ENCODE data around the gene EIF3A. TPM values are rescaled to one million over a fixed set of nuclear protein-coding genes. Genes with fewer than 3 reads are reported as not detected.

EIF3A gene
- total and polyA plus RNA-seq, 9 of the 15 experiments (the other 6 are each of a cell fraction or from before 2014, with no cell fraction given) = 19.6 to 163 (median 102) TPM

- Histone ChIP-seq H3K4me2 (ENCODE audit: insufficient read depth, low read length) (no peak overlapping the region), H4K20me1 (replicated peaks; ENCODE audit: control insufficient read depth, insufficient read depth, low read length) (peaks cover 5% of the 10 kb centered on the region; the same call in 1 of the 2 replicates), H3K27ac (ENCODE audit: extremely low read depth, low read depth, low read length) (no peak overlapping the region), H3K79me2 (ENCODE audit: control insufficient read depth, insufficient read depth, low read length) (no peaks in the 10 kb centered on the region), H3K36me3 (ENCODE audit: control insufficient read depth, insufficient read depth, low read length) (no peaks in the 10 kb centered on the region), H3K9ac (ENCODE audit: insufficient read depth in 1 of 2, low read depth in 2 of 2, low read length in 2 of 2) (no peak overlapping the region), H3K9me3 (replicated peaks; ENCODE audit: control insufficient read depth, insufficient read depth, low read depth, low read length) (no peaks in the 10 kb centered on the region), H3K4me3 (no peak overlapping the region), H3K9me1 (ENCODE audit: control insufficient read depth, insufficient read depth, low read length) (no peaks in the 10 kb centered on the region), H3K27me3 (ENCODE audit: control insufficient read depth in 2 of 2, insufficient read depth in 2 of 2, low read length in 2 of 2) (peaks cover 20 to 52% of the 10 kb centered on the region in 2 experiments), H3K4me1 (replicated peaks in 1 of 2; ENCODE audit: control insufficient read depth in 2 of 2, insufficient read depth in 2 of 2, low read length in 2 of 2) (peaks cover 0 to 15% of the 10 kb centered on the region in 2 experiments; a peak in 2 of 5 replicates), H2AFZ (ENCODE audit: low read depth, low read length) (no peak overlapping the region)
- ChIA-PET POLR2A (interaction anchor here (1.1 kb wide), 1 partner anchor 47 kb away, joined by 3 read pairs; no protein-coding TSS in a partner anchor), CTCF (ENCODE audit: low intra/inter-chr PET ratio) (no interaction called here)
- FAIRE-seq (no peak), ATAC-seq (no peak), DNase-seq (ENCODE audit: extremely low read depth in 1 of 4, low spot score in 3 of 4) (no peak)
- WGBS (ENCODE audit: insufficient coverage, low coverage, missing lambda C conversion rate) = 2% methylated on average over 5 of the region's 6 CpGs
- in situ Hi-C loops (cut with MboI) (no loop called here), intact Hi-C loops (cut with micrococcal nuclease) (no loop called here)
- no TSS peak for BruUV-seq (replicated peaks)
- TF ChIP-seq ZNF766 (CRISPR knock-in tag; conservative IDR thresholded peaks at IDR 0.05) (no peak), EWSR1 (IDR thresholded peaks at IDR 0.05; ENCODE audit: borderline replicate concordance, low read depth, partially characterized antibody) (no peak), ADNP (tag; IDR thresholded peaks at IDR 0.05) (no peak), ZNF717 (CRISPR knock-in tag; IDR thresholded peaks at IDR 0.05) (no peak), ZNF263 (CRISPR knock-in tag; IDR thresholded peaks at IDR 0.05; ENCODE audit: borderline replicate concordance) (no peak), TARDBP (IDR thresholded peaks at IDR 0.05) (no peak), KHSRP (IDR thresholded peaks at IDR 0.05) (no peak), NCOA6 (IDR thresholded peaks at IDR 0.05) (no peak), PCBP1 (IDR thresholded peaks at IDR 0.05; ENCODE audit: low read depth, low read length, poor library complexity, severe bottlenecking) (no peak), POLR3G (IDR thresholded peaks at IDR 0.05; ENCODE audit: extremely low read depth, insufficient read length, insufficient replicate concordance) (no peak), MED1 (CRISPR knock-in tag; IDR thresholded peaks at IDR 0.05; ENCODE audit: borderline replicate concordance) (no peak)
Measured at GRCh38 chr10:119024882-119025281, 55.7 kb downstream of the EIF3A start.

Measured in K562 (cell line).